Smooth muscle cell (in vitro differentiated cells): Measurements from ENCODE around the gene FYB1. TPM values are rescaled to one million over a fixed set of nuclear protein-coding genes. Genes with fewer than 3 reads are reported as not detected.

Experiments used
- DNase-seq: peaks from one replicate; lab custom pipeline; 2025; ENCODE audit not compliant: unreplicated experiment; lab: John Stamatoyannopoulos, UW
- H2AFZ ChIP-seq: fragments of 200-600 bp; sonication (generic); 2 replicates; pipeline ENCODE4 v1.6.0; 2016; ENCODE audit warnings: antibody characterized with exemption, low read depth, mild to moderate bottlenecking
- H3F3A ChIP-seq: fragments of 200-600 bp; sonication (generic); 2 replicates; pipeline ENCODE4 v1.6.0; 2017; ENCODE audit warnings: antibody characterized with exemption, low read depth
- H3K27ac ChIP-seq: fragments of 200-600 bp; sonication (generic); 2 replicates; pipeline ENCODE4 v1.5.1; 2016; ENCODE audit warnings: low read depth, mild to moderate bottlenecking
- H3K27me3 ChIP-seq: fragments of 200-600 bp; sonication (generic); 2 replicates; pipeline ENCODE4 v1.6.1; 2016; ENCODE audit warnings: low read depth, mild to moderate bottlenecking
- H3K36me3 ChIP-seq: fragments of 200-600 bp; sonication (generic); 2 replicates; pipeline ENCODE4 v1.5.1; 2016; ENCODE audit warnings: low read depth
- H3K4me1 ChIP-seq: fragments of 200-600 bp; sonication (generic); 2 replicates; pipeline ENCODE4 v1.5.1; 2016; ENCODE audit warnings: low read depth
- H3K4me2 ChIP-seq: fragments of 200-600 bp; sonication (generic); 2 replicates; pipeline ENCODE4 v1.6.0; 2016; ENCODE audit warnings: mild to moderate bottlenecking
- H3K4me3 ChIP-seq: fragments of 200-600 bp; sonication (generic); 2 replicates; pipeline ENCODE4 v1.5.1; 2016; ENCODE audit warnings: mild to moderate bottlenecking
- H3K79me2 ChIP-seq: fragments of 200-600 bp; sonication (generic); 2 replicates; pipeline ENCODE4 v1.6.0; 2016; ENCODE audit warnings: low read depth, mild to moderate bottlenecking
- H3K9ac ChIP-seq: fragments of 200-600 bp; sonication (generic); 2 replicates; pipeline ENCODE4 v1.6.0; 2016; ENCODE audit warnings: low read depth
- H3K9me3 ChIP-seq: fragments of 200-600 bp; sonication (generic); replicated peaks from 2 replicates; pipeline ENCODE4 v1.5.1; 2016; ENCODE audit warnings: low read depth
- H4K20me1 ChIP-seq: fragments of 200-600 bp; sonication (generic); 2 replicates; pipeline ENCODE4 v1.6.0; 2016; ENCODE audit warnings: low read depth
- CTCF ChIP-seq: fragments of 200-600 bp; sonication (generic); IDR thresholded peaks from 2 replicates; pipeline ENCODE4 v1.5.1; 2017; ENCODE audit warnings: borderline replicate concordance, mild to moderate bottlenecking, antibody characterized with exemption; ENCODE audit not compliant: insufficient read depth, poor library complexity, severe bottlenecking
- WGBS: methylation state at CpG from one replicate; pipeline ENCODE4 v1.1.7; 2016; ENCODE audit warnings: low lambda C conversion rate; 5-methylcytosine and 5-hydroxymethylcytosine counted together
- polyA plus RNA-seq: library from polyadenylated mRNA; unstranded; fragments of >200 nt; fragmentation: Nextera tagmentation; extraction: Ambion mirVana; gene quantifications from 2 replicates; pipeline ENCODE4 v1.2.1, GENCODE V29; 2016
- total RNA-seq: library from RNA; depleted of rRNA; stranded (reverse); fragments of >200 nt; gene quantifications from 2 replicates; pipeline ENCODE4 v1.2.3, GENCODE V29; 2014

The FYB1 gene
- total and polyA plus RNA-seq, 2 experiments from 2014 or later: 0.06 to 0.22 TPM

GRCh38 chr5:39171647-39172046, 47.7 kb downstream of the FYB1 start:
- WGBS: 80% methylated on average over 4 of the region's 4 CpGs
- H3K27me3 ChIP-seq: no peaks in the 10 kb centered on the region
- no peaks in the 10 kb centered on the region for H3K79me2 ChIP-seq
- no peak for DNase-seq
- no peaks in the 10 kb centered on the region for H3K9me3 ChIP-seq
- no peaks in the 10 kb centered on the region for H4K20me1 ChIP-seq
- H3K4me3 ChIP-seq: no peak overlapping the region
- H2AFZ ChIP-seq: no peak overlapping the region
- H3K27ac ChIP-seq: no peak overlapping the region
- H3K36me3 ChIP-seq: no peaks in the 10 kb centered on the region
- H3K4me1 ChIP-seq: peaks cover 5% of the 10 kb centered on the region
- no peaks in the 10 kb centered on the region for H3F3A ChIP-seq
- H3K4me2 ChIP-seq: no peak overlapping the region
- H3K9ac ChIP-seq: no peak overlapping the region
- no peak for TF ChIP-seq CTCF

- H4K20me1 ChIP-seq: no peaks in the 10 kb centered on the region
- no peaks in the 10 kb centered on the region for H3F3A ChIP-seq
- no peak for TF ChIP-seq CTCF
- WGBS: 87% methylated on average over 4 of the region's 4 CpGs
- H3K9me3 ChIP-seq: no peaks in the 10 kb centered on the region
- H3K4me3 ChIP-seq: no peak overlapping the region
- no peaks in the 10 kb centered on the region for H3K27me3 ChIP-seq
- H3K27ac ChIP-seq: no peak overlapping the region
- peaks cover 5% of the 10 kb centered on the region for H3K4me1 ChIP-seq
- H3K9ac ChIP-seq: no peak overlapping the region
- no peaks in the 10 kb centered on the region for H3K36me3 ChIP-seq
- no peak overlapping the region for H3K4me2 ChIP-seq
- H3K79me2 ChIP-seq: no peaks in the 10 kb centered on the region
- no peak overlapping the region for H2AFZ ChIP-seq
- DNase-seq: no peak
Measured at GRCh38 chr5:39169081-39169480, 50.3 kb downstream of the FYB1 start.

- Histone ChIP-seq H3K27ac (no peak overlapping the region), H3K4me2 (no peak overlapping the region), H3K27me3 (no peaks in the 10 kb centered on the region), H3K9ac (no peak overlapping the region), H2AFZ (no peak overlapping the region), H3K4me3 (no peak overlapping the region), H3K9me3 (no peaks in the 10 kb centered on the region), H4K20me1 (no peaks in the 10 kb centered on the region), H3F3A (no peaks in the 10 kb centered on the region), H3K4me1 (peaks cover 5% of the 10 kb centered on the region), H3K79me2 (no peaks in the 10 kb centered on the region), H3K36me3 (no peaks in the 10 kb centered on the region)
- no peak for DNase-seq
- WGBS: 87% methylated on average over 2 of the region's 2 CpGs
- no peak for TF ChIP-seq CTCF
Measured at GRCh38 chr5:39167972-39168342, 51.4 kb downstream of the FYB1 start.

- Histone ChIP-seq H3K4me3 (no peak overlapping the region), H3K27ac (no peak overlapping the region), H2AFZ (peak overlapping the region; percentile 65), H3F3A (no peaks in the 10 kb centered on the region), H3K9me3 (no peaks in the 10 kb centered on the region), H3K4me2 (no peak overlapping the region), H4K20me1 (no peaks in the 10 kb centered on the region), H3K4me1 (peaks cover 5% of the 10 kb centered on the region), H3K27me3 (no peaks in the 10 kb centered on the region), H3K9ac (no peak overlapping the region), H3K36me3 (no peaks in the 10 kb centered on the region), H3K79me2 (no peaks in the 10 kb centered on the region)
- whole genome bisulfite sequencing: 79% methylated on average over 5 of the region's 5 CpGs
- no peak for TF ChIP-seq CTCF
- DNase-seq: no peak
Measured at GRCh38 chr5:39167141-39167971, 52.0 kb downstream of the FYB1 start.
